OCI-LY7 (cell line): ENCODE measurements around the gene LDLRAD4. TPM values are rescaled to one million over a fixed set of nuclear protein-coding genes. Genes with fewer than 3 reads are reported as not detected.

Experiments used
- BruUV-seq: library from RNA; stranded (reverse); fragments of 400-500 nt; replicated peaks from 2 replicates; lab custom pipeline; 2021; lab: Mats Ljungman, UMichigan
- CTCF ChIA-PET: fragments of 300-600 bp; sonication (Branson Sonifier 250); formaldehyde crosslinking; loops from one replicate; lab custom pipeline; 2022; ENCODE audit warnings: antibody characterized with exemption; ENCODE audit not compliant: unreplicated experiment; lab: Charles Lee
- POLR2A ChIA-PET: fragments of 300-600 bp; sonication (Branson Sonifier 250); formaldehyde crosslinking; loops from one replicate; lab custom pipeline; 2022; ENCODE audit warnings: antibody characterized with exemption; lab: Charles Lee
- DNase-seq: peaks from one replicate; pipeline ENCODE4 v3.0.0-alpha.2; 2015; ENCODE audit warnings: low spot score
- H2AFZ ChIP-seq: fragments of 200-600 bp; sonication (generic), shearing (Covaris generic); 2 replicates; pipeline ENCODE4 v1.6.1; 2014; ENCODE audit warnings: mild to moderate bottlenecking, antibody characterized with exemption, low read length, moderate library complexity
- H3K27ac ChIP-seq: fragments of 200-600 bp; sonication (generic); 2 replicates; pipeline ENCODE4 v1.5.1; 2014; ENCODE audit warnings: mixed run types, low read depth, mild to moderate bottlenecking, moderate library complexity, low read length, inconsistent platforms; ENCODE audit not compliant: poor library complexity, severe bottlenecking
- H3K36me3 ChIP-seq: fragments of 200-600 bp; sonication (generic); 2 replicates; pipeline ENCODE4 v1.6.1; 2014; ENCODE audit warnings: mild to moderate bottlenecking, antibody characterized with exemption, low read length, moderate library complexity, mixed read lengths; ENCODE audit not compliant: insufficient read depth
- H3K4me1 ChIP-seq: fragments of 200-600 bp; sonication (generic); 2 replicates; pipeline ENCODE4 v1.5.1; 2014; ENCODE audit warnings: mild to moderate bottlenecking, low read length; ENCODE audit not compliant: insufficient read depth, poor library complexity, severe bottlenecking
- H3K4me2 ChIP-seq: fragments of 200-600 bp; sonication (generic); 2 replicates; pipeline ENCODE4 v1.6.1; 2014; ENCODE audit warnings: mild to moderate bottlenecking, low read length
- H3K4me3 ChIP-seq: fragments of 200-600 bp; sonication (generic); 2 replicates; pipeline ENCODE4 v1.5.1; 2014; ENCODE audit warnings: mild to moderate bottlenecking, low read depth, low read length; ENCODE audit not compliant: poor library complexity, severe bottlenecking
- H3K79me2 ChIP-seq: fragments of 200-600 bp; sonication (generic); 2 replicates; pipeline ENCODE4 v1.6.1; 2016; ENCODE audit warnings: low read depth, mild to moderate bottlenecking, low read length, moderate library complexity, mixed read lengths; ENCODE audit not compliant: insufficient read depth
- H3K9me2 ChIP-seq: fragments of 200-600 bp; sonication (generic); 2 replicates; pipeline ENCODE4 v1.6.1; 2016; ENCODE audit warnings: mild to moderate bottlenecking, low read length, mixed read lengths; ENCODE audit not compliant: insufficient read depth
- H3K9me3 ChIP-seq: fragments of 200-600 bp; sonication (generic); 2 replicates; pipeline ENCODE4 v1.6.1; 2014; ENCODE audit warnings: mild to moderate bottlenecking, mixed run types, low read length, mixed read lengths
- H4K20me1 ChIP-seq: fragments of 200-600 bp; sonication (generic); 2 replicates; pipeline ENCODE4 v1.6.1; 2014; ENCODE audit warnings: mild to moderate bottlenecking, antibody characterized with exemption, low read length, moderate library complexity, mixed read lengths; ENCODE audit not compliant: insufficient read depth
- EZH2phosphoT487 ChIP-seq: fragments of 200-600 bp; sonication (generic); IDR thresholded peaks from 2 replicates; pipeline ENCODE4 v1.6.1; 2018; ENCODE audit warnings: low read depth, borderline replicate concordance, mild to moderate bottlenecking, mixed run types, antibody characterized with exemption, low read length, moderate library complexity, mixed read lengths
- intact Hi-C: fragments of 100-400 bp; cut with micrococcal nuclease; formaldehyde crosslinking; loops from one replicate; pipeline ENCODE4 v1.10.0; 2022; ENCODE audit not compliant: unreplicated experiment
- total RNA-seq, 2 experiments: library from RNA; depleted of rRNA in 1 of 2; stranded (reverse); fragments of >200 nt in 1 of 2; shearing (Covaris generic) in 1 of 2; gene quantifications; 2 replicates each; pipeline ENCODE4 v1.2.3, GENCODE V29; 2014 to 2022
- TF ChIP-seq, protein P1 (sequence below): fragments of 200-600 bp; sonication (generic); conservative IDR thresholded peaks from 2 replicates; pipeline ENCODE4 v1.5.1; 2014; ENCODE audit warnings: mild to moderate bottlenecking, antibody characterized with exemption, low read length, moderate library complexity, mixed read lengths

Gene LDLRAD4
- total RNA-seq, 2 experiments from 2014 or later, result 26.2 to 43.8 TPM

- H3K9me3 ChIP-seq, result no peaks in the 10 kb centered on the region
- BruUV-seq, result no TSS peak
- no peaks in the 10 kb centered on the region for H3K36me3 ChIP-seq
- H2AFZ ChIP-seq, result no peak overlapping the region
- intact Hi-C loops, result no loop called here
- H3K9me2 ChIP-seq, result no peaks in the 10 kb centered on the region
- H3K27ac ChIP-seq, result no peak overlapping the region
- POLR2A ChIA-PET, result no interaction called here
- H3K4me3 ChIP-seq, result no peak overlapping the region
- H4K20me1 ChIP-seq, result no peaks in the 10 kb centered on the region
- H3K4me2 ChIP-seq, result no peak overlapping the region
- CTCF ChIA-PET, result interaction anchor here (0.7 kb wide), 1 partner anchor 13 kb away, joined by 4 read pairs; no protein-coding TSS in a partner anchor
- H3K79me2 ChIP-seq, result no peaks in the 10 kb centered on the region
- no peak for DNase-seq
- no peaks in the 10 kb centered on the region for H3K4me1 ChIP-seq
- TF ChIP-seq, protein P1, sequence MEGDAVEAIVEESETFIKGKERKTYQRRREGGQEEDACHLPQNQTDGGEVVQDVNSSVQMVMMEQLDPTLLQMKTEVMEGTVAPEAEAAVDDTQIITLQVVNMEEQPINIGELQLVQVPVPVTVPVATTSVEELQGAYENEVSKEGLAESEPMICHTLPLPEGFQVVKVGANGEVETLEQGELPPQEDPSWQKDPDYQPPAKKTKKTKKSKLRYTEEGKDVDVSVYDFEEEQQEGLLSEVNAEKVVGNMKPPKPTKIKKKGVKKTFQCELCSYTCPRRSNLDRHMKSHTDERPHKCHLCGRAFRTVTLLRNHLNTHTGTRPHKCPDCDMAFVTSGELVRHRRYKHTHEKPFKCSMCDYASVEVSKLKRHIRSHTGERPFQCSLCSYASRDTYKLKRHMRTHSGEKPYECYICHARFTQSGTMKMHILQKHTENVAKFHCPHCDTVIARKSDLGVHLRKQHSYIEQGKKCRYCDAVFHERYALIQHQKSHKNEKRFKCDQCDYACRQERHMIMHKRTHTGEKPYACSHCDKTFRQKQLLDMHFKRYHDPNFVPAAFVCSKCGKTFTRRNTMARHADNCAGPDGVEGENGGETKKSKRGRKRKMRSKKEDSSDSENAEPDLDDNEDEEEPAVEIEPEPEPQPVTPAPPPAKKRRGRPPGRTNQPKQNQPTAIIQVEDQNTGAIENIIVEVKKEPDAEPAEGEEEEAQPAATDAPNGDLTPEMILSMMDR, result no peak
- TF ChIP-seq EZH2phosphoT487, result no peak
Measured at GRCh38 chr18:13279181-13280069, 60.9 kb downstream of the LDLRAD4 start.

DNA sequence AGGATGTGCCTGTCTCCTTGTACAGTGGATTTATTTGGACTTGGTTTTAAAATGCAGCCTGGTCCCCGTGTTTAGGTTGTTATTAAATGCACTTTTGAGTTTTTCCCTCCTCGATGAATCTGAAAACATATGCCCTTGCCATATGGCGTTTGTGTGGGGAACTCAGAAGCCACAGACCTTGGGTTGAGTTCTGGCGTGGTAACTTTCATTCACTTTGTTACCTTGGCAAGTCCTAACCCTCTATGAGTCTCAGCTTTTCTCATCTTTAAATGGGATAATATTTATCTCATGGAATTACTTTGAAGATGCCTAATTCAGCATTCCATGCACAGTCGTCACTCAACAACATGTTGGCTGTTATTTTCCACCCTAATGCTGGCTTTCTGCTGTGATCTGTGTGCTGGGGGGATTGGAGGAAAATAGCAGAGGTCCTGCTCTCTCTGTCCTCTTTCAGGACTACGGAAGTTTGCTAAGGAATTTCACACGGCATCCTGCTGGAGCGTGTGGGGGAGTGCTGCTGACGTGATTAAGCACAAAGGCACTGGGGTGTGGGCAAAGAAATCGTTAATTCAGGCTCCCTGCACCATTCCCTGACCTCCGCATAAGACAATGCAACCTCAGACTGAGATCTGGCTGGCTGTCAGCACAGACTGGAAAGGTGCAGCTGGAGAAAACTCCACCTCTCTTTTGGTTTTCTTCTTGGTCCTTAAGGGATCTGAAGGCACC lies 61.7 kb downstream of the LDLRAD4 start:
- Histone ChIP-seq H3K4me1 (no peaks in the 10 kb centered on the region), H4K20me1 (no peaks in the 10 kb centered on the region), H3K4me3 (no peak overlapping the region), H3K36me3 (no peaks in the 10 kb centered on the region), H3K4me2 (no peak overlapping the region), H3K79me2 (no peaks in the 10 kb centered on the region), H3K9me2 (no peaks in the 10 kb centered on the region), H3K9me3 (no peaks in the 10 kb centered on the region), H3K27ac (no peak overlapping the region), H2AFZ (no peak overlapping the region)
- no peak for TF ChIP-seq EZH2phosphoT487
- TF ChIP-seq, protein P1, result no peak
- no TSS peak for BruUV-seq
- ChIA-PET POLR2A (no interaction called here), CTCF (no interaction called here)
- intact Hi-C loops, result no loop called here
- no peak for DNase-seq
